GM18519 (cell line): ENCODE results near the gene PDE9A.
"Not testable (repeated sequence)": the region's sequence is repeated elsewhere in the genome, so short reads cannot be mapped to it uniquely, and the experiment has no call there.

ENCODE experiments used
- ATAC-seq: cut with Tn5 transposase; IDR thresholded peaks from one replicate; pipeline ENCODE4 v1.9.1; 2021; ENCODE audit warnings: mild to moderate bottlenecking, moderate library complexity; ENCODE audit not compliant: unreplicated experiment, low FRiP score

PDE9A gene

GRCh38 chr21:42624095-42624790, 29.2 kb upstream of the PDE9A start:
- ATAC-seq = no peak

- ATAC-seq = no peak
Observed at GRCh38 chr21:42624936-42625335, 28.5 kb upstream of the PDE9A start.

- ATAC-seq = no peak
Observed at GRCh38 chr21:42626171-42626570, 27.2 kb upstream of the PDE9A start.

GRCh38 chr21:42627527-42628289, 25.7 kb upstream of the PDE9A start:
- ATAC-seq = no peak

DNA sequence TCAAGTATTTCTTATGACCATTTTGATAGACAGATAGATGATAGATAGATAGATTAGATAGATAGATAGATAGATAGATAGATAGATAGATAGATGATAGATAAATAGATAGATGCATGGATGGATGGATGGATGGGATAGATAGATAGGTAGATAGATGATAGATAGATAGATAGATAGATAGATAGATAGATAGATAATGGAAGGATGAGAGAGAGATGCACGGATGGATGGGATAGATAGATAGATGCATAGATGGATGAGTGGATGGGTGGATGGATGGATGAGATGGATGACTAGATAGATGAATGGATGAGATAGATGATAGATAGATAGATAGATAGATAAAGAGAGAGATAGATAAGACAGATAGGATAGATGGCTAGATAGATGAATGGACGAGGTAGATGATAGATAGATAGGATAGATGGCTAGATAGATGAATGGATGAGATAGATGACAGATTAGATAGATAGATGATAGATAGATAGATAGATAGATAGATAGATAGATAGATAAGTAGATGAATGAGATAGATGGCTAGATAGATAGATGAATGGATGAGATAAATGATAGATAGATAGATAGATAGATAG, 24.9 kb upstream of the PDE9A start:
- ATAC-seq = not testable (repeated sequence)

DNA sequence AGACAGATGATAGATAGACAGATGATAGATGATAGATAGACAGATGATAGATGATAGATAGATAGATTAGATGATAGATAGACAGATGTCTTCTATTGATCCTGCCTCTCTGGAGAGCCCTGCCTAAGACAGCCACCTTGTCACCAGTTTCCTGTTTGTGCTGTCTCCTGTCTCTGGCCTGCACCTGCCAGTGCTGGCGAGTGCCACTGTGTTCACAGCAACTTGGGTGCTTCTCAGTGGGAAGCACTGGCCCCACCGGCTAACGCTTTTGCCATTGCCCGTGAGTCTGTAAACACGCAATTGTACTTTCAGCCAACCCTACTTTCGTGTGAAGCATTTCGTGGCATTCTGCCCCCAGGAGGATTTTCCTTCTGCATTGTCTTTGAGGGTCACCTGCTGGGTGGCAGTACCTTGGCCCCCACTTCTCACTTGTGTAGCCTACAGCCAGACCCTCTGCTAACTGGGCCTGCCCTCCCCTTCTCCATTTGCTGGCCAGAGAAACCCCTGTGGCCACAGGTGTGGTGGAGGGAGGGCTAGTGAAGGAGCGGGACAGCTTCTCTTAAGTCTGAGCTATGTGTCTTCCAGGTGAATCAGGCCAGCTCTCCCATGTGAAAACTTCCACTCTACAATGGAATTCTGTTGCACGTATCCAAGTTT, 23.4 kb upstream of the PDE9A start:
- ATAC-seq = no peak

DNA sequence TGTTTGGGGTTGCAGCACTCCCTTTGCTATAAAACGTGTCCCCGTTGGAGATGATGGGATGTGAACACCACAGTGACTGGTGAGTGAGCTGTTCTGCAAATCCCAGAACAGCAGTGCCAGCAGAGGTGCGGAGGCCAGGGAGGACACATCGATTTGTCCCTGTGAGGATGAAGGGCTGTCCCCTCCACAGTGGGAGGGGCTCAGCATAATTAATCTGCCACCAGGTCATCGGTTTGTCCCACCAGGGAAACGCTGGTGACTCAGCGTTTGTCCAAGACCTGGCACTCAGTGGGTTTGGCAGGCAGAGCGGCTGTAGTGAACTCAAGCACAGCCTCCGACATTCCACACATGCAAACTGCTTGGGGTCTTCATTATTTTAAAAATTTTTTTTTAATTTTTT, 22.8 kb upstream of the PDE9A start:
- ATAC-seq = no peak

DNA sequence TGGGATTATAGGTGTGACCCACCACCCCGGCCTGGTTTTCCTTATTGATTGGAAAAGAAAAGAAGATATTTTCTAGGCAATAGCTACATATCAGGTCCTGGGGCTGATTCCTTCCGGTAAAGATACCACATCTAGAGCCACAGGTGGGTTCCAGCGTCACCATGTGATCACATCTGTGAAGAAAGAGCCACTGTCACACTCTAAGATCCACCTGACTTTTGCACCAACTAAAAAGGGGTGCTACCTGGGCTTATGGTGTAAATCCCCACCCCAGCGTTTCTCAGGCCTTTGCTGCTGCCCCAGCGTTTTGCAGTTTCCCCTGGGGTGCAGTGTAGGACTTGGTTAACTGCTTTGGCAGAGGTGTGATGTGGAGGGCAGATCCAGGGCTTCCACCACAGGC, 22.3 kb upstream of the PDE9A start:
- ATAC-seq = no peak

DNA sequence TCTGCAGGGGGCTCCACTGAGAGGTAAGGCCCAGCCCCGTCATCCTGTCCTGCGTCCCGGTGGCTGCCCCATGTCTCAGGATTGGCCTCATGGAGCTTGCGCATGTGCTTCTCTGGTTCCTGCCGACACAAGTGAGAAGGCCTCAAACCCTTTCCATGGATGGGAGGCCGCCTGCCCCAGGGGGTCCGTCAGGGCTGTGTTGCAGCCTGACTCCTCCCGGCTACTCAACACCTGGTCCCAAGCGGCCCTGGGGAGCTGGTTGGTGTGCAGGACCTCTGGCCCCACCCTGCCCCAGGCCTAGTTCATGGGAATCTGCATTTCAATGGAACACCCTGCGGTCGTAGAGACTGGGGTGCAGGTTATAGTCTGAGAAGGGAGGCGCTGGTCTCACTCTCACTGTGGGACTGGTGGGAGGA, 21.1 kb upstream of the PDE9A start:
- ATAC-seq = no peak

GRCh38 chr21:42632771-42633690, 20.4 kb upstream of the PDE9A start:
- no peak for ATAC-seq

- ATAC-seq = no peak
Observed at GRCh38 chr21:42633858-42634257, 19.6 kb upstream of the PDE9A start.

- no peak for ATAC-seq
Observed at GRCh38 chr21:42635848-42636519, 17.4 kb upstream of the PDE9A start.

DNA sequence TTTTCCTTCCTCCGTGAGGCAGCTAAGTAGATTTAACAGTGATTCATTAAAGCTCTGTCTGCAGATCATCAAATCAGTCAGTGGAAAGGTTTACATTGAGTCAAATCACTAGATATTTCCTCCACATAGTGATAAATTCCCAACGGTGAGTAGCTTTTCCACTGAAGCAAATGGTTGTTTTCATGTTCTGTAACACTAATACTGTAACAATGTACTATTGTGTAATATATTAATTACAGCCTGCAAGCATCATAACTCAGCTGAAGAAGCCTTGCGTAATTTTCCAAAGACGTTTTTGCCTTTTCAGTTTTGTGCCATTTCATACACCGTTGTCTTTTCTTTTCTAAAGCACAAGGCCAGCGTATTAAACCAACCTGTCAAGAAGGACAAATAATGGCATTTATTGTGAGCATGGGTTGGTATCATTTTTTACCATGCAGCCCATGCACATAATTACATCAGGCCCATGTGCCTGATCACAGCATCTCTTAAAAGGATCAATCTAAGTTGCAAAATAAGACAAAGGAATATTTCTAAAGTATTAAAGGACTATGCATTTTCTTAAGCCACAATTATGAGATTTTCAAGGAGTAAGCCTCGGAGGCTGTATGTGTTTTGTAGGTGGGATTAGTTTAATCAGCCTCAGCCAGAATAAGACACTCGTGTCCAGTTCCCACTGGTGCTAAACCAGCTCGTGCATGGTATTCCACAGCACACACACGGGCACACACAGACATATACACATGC, 16.7 kb upstream of the PDE9A start:
- ATAC-seq = no peak

DNA sequence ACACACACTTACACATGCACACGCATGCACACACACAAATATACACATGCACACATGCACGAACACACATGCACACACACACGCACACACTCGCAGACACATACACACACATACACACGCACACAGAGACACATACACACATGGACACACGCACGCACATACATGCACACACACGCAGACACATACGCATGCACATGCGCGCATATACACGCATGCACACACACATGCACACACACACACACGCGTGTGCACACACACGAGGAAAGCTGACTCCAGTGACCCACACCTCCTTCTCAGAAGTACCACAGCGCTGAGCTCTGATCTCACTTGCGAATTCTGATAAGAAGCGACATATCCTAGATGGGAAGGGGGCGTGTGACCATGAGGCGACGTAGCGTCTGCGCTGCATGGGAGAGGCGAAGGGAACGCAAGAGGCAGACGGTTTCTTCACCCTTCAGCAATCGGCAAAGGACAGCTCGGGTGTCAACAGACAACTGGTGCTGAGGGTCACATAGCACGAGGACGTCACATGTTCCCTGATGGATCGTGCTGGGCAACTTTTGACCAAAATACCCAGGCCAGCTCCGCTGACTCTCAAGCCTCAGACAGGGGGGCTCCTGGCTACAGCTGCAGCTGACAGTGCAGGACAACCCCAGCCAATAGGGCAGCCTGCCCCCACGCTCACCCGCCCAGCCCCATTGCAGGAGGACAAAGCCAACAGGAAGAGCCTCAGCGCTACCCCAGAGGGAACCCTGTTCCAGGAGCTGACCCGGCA, 16.0 kb upstream of the PDE9A start:
- no peak for ATAC-seq

- ATAC-seq = no peak
Observed at GRCh38 chr21:42638266-42638863, 15.1 kb upstream of the PDE9A start.

DNA sequence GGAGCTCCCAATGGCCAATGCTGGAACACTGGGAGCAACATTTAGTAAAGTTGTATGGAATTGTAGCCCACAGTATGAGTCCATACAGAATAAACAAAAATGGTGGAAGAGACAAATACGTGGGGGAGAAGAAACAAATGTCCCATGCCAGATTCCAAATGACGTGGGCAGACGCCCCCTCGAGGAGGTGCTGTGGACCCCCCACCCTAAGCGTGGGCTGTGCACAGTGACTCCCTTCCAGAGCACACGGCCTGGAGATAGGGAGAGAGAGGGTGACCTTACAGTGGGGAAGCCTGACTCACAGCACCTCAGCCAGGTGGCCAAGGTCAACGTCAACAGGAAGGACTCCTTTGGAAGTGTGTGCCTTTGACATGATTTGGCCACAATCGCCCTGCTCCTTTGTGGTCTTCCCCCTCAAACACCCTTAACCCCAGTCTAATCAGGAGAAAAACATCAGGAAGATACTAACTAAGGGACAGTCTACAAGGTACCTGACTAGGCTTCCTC, 13.7 kb upstream of the PDE9A start:
- ATAC-seq = no peak

GRCh38 chr21:42640486-42640885, 12.9 kb upstream of the PDE9A start:
- no peak for ATAC-seq
